ENCODE data around the gene OXLD1.
"Not testable (repeated sequence)": the region's sequence is repeated elsewhere in the genome, so short reads cannot be mapped to it uniquely, and the experiment has no call there.

Gene OXLD1

DNA sequence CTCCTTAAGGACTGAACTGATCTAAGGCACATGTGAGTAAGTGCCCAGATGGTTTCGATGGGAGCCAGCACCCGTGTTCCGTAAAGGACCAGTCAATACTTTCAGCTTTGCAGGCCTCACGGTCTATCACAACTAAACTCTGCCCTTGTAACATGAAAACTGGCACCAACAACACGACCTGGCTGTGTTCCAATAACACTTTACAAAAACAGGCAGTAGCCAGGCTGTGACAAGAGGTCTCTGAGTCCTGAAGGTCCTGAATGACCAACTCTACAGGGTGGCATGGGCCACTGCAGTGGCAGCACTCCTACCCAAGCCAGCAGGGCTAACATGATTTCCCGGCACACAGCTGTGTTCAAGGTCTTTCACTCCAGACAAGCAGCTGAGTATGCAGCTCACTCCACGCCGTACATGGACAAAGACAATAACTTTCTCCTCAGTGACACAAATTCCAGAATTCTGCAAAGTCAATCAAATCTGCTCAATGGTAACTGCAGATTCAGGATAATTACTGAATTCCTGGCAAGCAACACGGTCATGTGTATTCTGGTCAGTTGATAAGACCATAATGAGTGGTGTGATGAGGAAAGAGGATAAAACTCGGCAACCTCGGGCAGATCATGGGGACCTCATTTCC lies 44.8 kb downstream of the OXLD1 start:
- no peak for DNase-seq (ENCODE audit: low read depth in 1 of 2, low spot score in 1 of 2)

GRCh38 chr17:81618307-81618706 lies 48.1 kb downstream of the OXLD1 start:
- not testable (repeated sequence) for DNase-seq (ENCODE audit: low read depth in 1 of 2, low spot score in 1 of 2)

- DNase-seq (ENCODE audit: low read depth in 1 of 2, low spot score in 1 of 2) = no peak
Measured at GRCh38 chr17:81616877-81617276, 49.5 kb downstream of the OXLD1 start.

DNA sequence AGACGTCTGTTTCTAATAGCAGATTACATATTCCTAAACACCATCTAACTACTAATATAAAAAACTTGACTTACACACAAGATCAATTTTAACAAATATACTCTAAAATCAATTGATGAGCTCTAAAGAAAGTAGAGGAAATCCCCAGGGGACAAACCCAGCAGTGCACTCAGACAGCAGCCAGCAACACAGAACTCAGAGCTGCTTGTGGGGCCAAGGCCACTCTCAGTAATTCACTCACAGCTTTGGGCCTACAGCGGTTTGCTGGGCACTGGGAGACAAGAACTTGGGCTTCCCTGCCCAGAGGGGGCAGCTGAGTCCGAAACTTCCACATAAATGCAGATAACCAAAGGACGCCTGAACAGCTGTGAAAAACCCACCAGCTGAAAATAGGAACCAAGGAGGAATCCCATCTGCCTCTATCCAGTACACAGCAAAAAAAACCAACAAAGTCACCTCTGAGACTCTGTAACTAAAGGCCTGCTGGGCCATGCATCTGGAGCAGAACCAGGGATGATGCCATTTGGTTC lies 50.9 kb downstream of the OXLD1 start:
- no peak for DNase-seq (ENCODE audit: low read depth in 1 of 2, low spot score in 1 of 2)
